HG03439 (cell line): ENCODE measurements around the gene PPFIBP2.

Experiments used
- ATAC-seq: cut with Tn5 transposase; IDR thresholded peaks from one replicate; pipeline ENCODE4 v1.9.1; 2021; ENCODE audit warnings: mild to moderate bottlenecking, moderate library complexity; ENCODE audit not compliant: unreplicated experiment

Gene PPFIBP2

GRCh38 chr11:7595016-7595866, 81.4 kb downstream of the PPFIBP2 start:
- ATAC-seq, result no peak

GRCh38 chr11:7595951-7596350, 82.2 kb downstream of the PPFIBP2 start:
- ATAC-seq, result no peak

- ATAC-seq, result no peak
These were observed 83.2 kb downstream of the PPFIBP2 start for GRCh38 chr11:7596975-7597391.

DNA sequence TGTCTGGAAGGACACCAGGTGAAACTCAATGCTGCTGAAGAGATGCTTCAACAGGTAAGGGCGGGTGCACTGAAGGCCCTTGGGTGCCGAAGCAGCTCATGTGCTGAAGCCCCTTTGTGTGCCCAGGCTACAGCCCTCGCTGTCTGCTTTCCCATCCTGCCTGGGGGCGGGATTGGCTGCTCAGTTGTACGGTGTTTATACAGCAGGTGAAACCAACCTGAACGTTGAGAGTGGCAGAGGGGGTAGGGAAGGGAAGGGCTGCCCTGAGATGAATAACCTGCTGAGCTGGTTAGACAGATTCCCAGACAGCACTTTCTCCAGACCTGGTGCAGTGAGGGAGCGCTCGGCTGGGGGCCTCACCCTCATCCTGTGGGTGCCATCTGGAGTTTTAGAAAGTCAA, 83.8 kb downstream of the PPFIBP2 start:
- no peak for ATAC-seq

DNA sequence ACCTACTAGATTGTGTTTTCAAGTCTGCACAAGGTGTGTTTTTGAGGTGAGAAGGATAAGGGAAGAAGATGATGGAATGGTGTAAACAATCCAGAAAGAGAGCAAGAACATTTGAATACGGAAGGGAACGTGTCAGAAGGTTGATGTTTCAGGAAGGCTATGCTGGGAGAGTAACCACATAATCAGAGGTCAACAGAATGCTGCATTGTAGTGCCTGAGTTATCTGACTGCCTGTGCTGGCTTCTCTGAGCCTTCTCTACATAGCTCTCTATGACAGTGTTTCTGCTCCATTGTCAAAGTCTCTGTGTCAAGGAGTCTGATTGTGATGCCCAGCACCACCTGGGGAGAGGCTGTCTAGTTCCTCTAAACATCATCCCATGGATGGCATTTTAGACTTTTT, 85.4 kb downstream of the PPFIBP2 start:
- ATAC-seq, result no peak

DNA sequence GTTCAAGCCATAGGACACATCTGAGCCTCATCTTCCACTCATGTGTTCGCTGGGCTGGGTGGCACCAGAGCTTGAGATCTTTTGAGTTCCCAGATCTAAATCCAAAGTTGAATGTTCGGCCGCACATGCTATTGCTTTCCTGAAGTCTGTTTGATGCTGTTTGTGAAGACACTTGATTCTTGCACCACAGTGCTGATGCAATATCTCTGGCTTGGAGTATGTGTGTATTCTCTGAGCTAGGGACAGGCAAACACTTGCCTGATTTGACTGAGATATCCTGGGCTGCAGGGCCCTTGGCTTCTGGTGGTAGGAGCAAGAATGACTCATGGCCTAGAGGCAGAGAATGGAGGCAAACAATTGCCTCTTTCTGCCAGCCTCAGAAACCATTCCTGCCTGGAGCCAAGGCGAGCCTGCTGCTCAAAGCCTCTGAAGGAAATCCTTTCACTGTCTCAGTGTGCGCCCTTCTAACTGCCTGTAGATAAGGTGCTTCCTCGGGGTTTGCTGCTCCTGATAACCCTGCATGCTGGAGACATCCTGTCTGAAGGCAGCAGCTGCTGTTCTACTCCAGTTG, 86.5 kb downstream of the PPFIBP2 start:
- ATAC-seq, result no peak

- ATAC-seq, result no peak
These were observed 89.4 kb downstream of the PPFIBP2 start for GRCh38 chr11:7603031-7603781.

DNA sequence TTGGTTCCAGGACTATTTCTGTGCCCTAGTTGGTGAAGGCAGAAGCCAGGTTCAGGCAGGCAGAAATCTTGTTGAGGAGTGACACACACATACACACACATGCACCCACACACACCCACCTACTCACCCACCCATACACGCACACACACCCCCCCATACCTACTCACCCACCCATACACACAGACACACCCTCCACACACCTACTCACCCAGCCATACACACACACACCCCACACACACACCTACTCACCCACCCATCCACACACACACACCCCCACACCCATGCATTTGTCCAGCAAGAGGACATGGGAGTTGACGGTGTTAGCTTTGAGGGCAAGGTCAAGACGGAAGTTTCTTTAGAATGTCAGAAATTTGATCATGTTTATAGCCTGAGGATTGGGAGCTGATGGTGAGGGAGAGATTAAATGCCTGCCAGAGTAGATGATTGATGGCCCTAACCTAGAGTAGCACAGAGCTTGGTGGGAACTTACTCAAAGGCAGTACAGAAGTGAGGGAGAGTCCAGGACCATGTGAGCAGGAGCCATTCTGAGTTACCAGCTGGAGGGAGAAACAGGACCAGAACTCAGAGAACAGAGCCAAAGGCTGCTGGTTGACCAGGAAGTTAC, 90.6 kb downstream of the PPFIBP2 start:
- ATAC-seq, result no peak

GRCh38 chr11:7605186-7605943, 91.6 kb downstream of the PPFIBP2 start:
- ATAC-seq, result no peak

DNA sequence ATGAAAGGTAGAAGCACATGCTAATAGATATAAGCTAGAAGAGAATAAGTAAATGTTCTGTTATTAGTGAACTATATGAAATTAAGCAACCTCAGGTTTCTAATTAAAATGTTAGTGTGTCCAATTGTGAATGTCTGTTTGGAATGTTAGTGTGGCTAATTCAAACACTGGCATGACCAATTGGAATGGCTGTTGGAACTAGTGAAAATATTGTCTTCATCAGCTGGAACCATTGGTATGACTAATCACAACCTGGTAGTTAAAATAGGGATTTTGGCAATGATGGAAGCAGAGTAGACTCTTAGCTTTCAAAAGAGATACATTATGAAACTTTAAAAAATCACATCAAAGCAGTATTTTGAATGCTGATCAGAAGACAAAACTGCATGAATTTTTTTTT, 92.7 kb downstream of the PPFIBP2 start:
- ATAC-seq, result no peak

- ATAC-seq, result no peak
These were observed 95.2 kb downstream of the PPFIBP2 start for GRCh38 chr11:7609015-7609414.

GRCh38 chr11:7609521-7609920, 95.7 kb downstream of the PPFIBP2 start:
- no peak for ATAC-seq

GRCh38 chr11:7610393-7610792, 96.6 kb downstream of the PPFIBP2 start:
- no peak for ATAC-seq

DNA sequence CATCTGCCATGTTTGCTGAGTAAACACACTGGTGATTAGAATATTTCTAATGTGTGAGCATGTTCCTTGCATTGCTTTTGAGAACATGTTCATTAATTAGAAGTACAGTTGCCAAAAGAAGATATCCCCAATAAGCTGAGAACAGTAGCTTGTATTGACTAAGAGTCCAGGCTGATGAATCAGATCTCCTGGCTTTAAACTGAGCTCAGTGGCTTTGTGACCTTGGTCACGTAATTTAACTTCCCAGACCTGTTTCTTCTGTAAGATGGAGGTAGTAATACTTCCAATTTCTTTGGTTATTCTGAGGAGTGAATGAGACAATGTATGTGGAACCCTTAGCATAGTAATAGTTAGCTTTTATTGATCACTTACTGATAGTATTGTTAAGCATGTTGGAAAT, 97.6 kb downstream of the PPFIBP2 start:
- no peak for ATAC-seq

DNA sequence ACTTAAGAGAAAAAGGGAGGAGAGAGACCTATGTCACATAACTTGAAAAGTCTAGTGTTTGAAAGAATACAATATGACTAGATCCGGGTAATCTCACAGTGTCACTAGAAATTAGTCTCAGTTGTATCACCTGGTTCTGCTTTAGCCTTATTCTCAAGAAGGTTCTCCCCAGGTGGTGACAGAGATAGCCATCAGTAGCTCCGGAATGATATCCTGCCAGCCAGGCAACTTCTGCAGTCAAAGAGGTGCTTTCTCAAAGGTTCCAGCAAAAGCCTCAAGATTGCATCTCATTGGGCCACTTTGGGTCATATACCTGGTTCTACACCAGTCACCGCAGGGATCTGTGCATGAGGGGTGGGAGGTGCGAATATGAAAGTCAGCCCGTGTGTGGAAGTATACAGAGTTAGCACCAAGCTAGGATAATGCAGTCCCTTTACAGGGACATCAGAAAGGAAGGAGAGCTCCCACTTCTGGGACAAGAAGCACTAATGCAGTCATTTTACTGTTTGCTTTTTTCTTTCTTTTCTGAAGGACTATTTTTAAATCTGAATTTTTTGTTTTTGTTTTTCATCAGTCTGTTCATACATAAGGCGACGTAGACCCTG, 98.4 kb downstream of the PPFIBP2 start:
- no peak for ATAC-seq

GRCh38 chr11:7612661-7613393, 99.0 kb downstream of the PPFIBP2 start:
- no peak for ATAC-seq

DNA sequence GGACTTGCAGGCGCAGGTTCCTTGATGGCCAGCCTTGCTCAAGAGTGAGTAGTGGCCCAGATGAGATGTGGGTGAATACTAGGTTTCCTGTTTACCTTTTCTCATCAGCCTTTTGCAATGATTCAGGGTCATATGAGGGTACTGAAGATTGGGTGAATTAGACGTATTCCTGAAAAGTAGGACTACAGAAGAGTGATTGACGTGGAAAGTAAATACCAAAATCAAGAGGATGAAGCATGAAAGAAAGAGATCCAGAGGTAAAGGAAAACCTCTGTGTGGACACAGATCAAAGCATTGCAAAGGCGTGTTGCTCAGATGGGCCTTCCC, 99.6 kb downstream of the PPFIBP2 start:
- ATAC-seq, result no peak

GRCh38 chr11:7614656-7615055, 100.9 kb downstream of the PPFIBP2 start:
- no peak for ATAC-seq

DNA sequence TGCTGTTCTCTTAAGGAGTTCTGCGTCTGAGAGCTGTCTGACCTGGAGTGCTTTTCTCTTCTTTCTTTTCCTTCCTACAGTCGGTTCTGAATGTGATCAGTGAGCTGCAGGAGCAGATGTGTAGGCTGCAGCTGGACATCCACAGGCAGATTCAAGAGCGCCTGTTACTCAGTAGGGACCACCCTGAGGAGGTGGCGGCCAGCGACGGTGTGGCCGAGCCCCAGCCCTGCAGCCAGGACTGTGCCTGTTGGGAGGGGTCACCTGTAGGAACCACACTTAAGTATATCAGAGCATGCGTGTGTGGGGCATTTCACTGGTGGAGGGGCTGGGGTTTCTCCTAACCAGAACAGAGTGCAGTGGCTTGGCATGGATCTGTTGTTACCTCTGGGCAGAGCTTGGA, 103.2 kb downstream of the PPFIBP2 start:
- ATAC-seq, result no peak

DNA sequence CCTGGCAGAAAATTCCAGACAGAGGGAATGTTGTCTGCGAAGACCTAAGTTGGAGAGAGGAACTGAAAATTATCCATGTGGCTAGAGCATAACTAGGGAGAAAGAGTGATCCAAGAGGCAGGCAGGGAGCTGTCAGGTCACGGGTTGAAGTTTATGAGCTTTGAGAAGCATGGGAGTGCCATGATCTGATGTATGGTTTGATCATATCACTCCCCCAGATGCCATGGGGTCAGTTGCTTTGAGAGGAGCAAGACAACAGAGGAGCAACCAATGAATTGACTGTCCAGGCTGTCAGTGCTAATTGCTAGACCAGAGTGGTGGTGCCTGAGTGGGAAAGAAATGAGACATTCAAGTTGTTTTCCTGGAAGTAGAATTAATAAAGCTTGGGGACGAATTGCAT, 105.5 kb downstream of the PPFIBP2 start:
- ATAC-seq, result no peak
